ENCODE results near the gene ELAVL2. TPM values are rescaled to one million over a fixed set of nuclear protein-coding genes. Genes with fewer than 3 reads are reported as not detected.

The ELAVL2 gene
- total RNA-seq, 1 experiment from 2014 or later = 35.9 TPM

DNA sequence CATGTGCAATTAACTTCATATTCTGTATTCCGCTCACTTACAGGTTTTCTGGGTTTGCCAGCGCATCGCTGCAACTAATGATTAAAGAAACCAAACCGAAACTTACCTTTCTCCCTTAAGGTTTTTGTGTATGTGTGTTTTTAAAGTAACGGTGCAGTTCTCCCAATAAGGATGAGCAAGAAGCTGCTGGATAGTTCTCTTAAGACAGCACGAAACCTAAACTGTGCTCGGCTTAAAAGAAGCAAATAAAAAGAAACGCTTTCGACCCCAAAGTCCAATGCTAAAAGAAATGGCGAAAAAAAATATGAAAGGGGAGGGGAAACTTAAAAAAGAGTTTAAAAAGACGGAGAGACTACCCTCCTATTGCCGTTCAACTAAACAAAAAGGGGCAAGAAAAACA is 340 bp downstream of the ELAVL2 start (continued):
- TF ChIP-seq ATF1 (CRISPR knock-in tag; IDR thresholded peaks at IDR 0.05) (no peak), MXD4 (CRISPR knock-in tag; IDR thresholded peaks at IDR 0.05; ENCODE audit: borderline replicate concordance) (no peak), KAT7 (CRISPR knock-in tag; IDR thresholded peaks at IDR 0.05; ENCODE audit: borderline replicate concordance) (no peak), CREB1 (CRISPR knock-in tag; IDR thresholded peaks at IDR 0.05) (no peak), NR1H2 (CRISPR knock-in tag; IDR thresholded peaks at IDR 0.05) (no peak), MYBL2 (CRISPR knock-in tag; IDR thresholded peaks at IDR 0.05) (no peak)
- TF ChIP-seq, protein P1, sequence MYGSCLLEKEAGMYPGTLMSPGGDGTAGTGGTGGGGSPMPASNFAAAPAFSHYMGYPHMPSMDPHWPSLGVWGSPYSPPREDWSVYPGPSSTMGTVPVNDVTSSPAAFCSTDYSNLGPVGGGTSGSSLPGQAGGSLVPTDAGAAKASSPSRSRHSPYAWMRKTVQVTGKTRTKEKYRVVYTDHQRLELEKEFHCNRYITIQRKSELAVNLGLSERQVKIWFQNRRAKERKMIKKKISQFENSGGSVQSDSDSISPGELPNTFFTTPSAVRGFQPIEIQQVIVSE (CRISPR knock-in tag; IDR thresholded peaks at IDR 0.05; ENCODE audit: borderline replicate concordance) = no peak
- TF ChIP-seq, protein P2, sequence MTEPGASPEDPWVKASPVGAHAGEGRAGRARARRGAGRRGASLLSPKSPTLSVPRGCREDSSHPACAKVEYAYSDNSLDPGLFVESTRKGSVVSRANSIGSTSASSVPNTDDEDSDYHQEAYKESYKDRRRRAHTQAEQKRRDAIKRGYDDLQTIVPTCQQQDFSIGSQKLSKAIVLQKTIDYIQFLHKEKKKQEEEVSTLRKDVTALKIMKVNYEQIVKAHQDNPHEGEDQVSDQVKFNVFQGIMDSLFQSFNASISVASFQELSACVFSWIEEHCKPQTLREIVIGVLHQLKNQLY (CRISPR knock-in tag; IDR thresholded peaks at IDR 0.05) = no peak
- TF ChIP-seq, protein P3, sequence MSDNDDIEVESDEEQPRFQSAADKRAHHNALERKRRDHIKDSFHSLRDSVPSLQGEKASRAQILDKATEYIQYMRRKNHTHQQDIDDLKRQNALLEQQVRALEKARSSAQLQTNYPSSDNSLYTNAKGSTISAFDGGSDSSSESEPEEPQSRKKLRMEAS (CRISPR knock-in tag; IDR thresholded peaks at IDR 0.05) = no peak
- TF ChIP-seq, protein P4, sequence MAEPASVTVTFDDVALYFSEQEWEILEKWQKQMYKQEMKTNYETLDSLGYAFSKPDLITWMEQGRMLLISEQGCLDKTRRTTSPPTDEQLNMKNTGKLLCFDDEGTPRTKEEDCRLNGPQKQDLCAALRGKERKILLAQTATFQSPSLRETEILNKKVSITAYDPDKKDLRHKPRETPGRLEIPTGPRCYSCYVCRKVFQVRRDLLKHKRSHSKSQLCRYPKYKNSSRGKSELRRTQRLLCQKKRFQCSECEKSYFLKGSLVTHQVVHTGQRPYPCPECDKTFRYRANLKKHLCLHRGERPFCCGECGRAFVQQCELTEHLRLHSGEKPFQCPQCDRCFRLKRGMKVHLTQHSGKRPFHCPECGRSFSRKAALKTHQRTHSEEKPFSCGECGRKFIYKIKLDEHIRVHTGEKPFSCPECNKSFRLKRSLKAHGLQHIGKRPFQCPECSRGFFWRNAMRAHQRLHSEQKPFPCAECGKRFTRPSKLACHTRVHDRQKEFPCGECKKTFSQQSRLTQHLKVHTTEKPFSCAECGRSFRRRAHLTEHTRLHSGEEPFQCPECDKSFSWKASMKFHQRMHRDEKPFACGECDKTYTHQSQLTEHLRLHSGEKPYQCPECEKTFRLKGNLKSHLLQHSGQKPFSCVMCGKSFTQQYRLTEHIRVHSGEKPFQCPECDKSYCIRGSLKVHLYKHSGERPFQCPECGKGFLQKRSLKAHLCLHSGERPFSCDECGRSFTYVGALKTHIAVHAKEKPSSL (CRISPR knock-in tag; conservative IDR thresholded peaks at IDR 0.05) = no peak
- TF ChIP-seq, protein P5, sequence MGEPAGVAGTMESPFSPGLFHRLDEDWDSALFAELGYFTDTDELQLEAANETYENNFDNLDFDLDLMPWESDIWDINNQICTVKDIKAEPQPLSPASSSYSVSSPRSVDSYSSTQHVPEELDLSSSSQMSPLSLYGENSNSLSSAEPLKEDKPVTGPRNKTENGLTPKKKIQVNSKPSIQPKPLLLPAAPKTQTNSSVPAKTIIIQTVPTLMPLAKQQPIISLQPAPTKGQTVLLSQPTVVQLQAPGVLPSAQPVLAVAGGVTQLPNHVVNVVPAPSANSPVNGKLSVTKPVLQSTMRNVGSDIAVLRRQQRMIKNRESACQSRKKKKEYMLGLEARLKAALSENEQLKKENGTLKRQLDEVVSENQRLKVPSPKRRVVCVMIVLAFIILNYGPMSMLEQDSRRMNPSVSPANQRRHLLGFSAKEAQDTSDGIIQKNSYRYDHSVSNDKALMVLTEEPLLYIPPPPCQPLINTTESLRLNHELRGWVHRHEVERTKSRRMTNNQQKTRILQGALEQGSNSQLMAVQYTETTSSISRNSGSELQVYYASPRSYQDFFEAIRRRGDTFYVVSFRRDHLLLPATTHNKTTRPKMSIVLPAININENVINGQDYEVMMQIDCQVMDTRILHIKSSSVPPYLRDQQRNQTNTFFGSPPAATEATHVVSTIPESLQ (CRISPR knock-in tag; IDR thresholded peaks at IDR 0.05) = no peak

DNA sequence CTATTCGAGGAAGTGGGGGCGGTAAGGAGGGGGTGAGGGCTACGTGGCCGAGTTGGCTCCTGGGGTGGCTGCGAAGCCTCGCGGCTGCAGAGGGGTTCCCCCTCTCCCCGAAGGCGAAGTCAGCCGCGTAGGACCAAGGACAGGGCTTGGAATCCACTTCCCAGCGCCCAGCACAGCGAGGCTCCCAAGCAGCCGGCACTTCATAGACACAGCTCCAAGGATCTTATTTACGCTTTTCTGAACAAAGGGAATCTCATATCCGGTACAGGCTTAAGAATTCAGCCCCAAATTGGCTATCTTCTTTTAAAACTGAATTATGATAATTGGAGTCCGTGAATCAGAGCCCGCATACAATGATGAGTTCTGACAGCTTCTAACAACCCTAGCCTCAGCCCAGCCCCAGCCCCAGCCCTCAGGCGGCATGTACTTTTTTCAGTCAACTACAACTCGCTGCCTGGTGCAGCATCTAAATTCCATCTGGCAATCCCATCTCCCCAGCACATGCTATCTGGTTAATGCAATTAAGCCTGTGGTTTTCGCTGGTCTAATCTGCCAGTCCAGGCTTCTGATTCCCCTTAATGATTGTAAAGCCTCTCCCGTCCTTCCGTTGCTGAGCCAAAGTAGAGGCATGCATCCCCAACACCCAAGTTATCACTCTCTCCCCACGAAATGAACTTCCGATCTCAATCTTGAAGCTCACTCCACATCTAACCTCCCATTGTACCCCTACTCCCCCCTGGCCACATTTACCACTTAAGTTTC is 1.0 kb downstream of the ELAVL2 start:
- CTCF ChIA-PET = interaction anchor here (1.2 kb wide), 1 partner anchor 159 kb away, joined by 4 read pairs; no protein-coding TSS in a partner anchor
- H3K4me1 Mint-ChIP-seq = peaks cover 14% of the 10 kb centered on the region
- no peaks in the 10 kb centered on the region for H3K9me3 Mint-ChIP-seq
- H3K27ac Mint-ChIP-seq = no peak overlapping the region
- H3K27me3 Mint-ChIP-seq (ENCODE audit: low read depth) = peaks cover 14% of the 10 kb centered on the region
- DNase-seq (ENCODE audit: low spot score) (peak; percentile 70), ATAC-seq (peak; percentile 33)
- POLR2A ChIA-PET = no interaction called here
- no peak overlapping the region for H3K4me3 Mint-ChIP-seq
- no peaks in the 10 kb centered on the region for H3K36me3 Mint-ChIP-seq
- TF ChIP-seq, protein P3 (CRISPR knock-in tag; IDR thresholded peaks at IDR 0.05) = peak; percentile 22; the same call in 1 of the 2 replicates
- TF ChIP-seq NFE2L1 (CRISPR knock-in tag; IDR thresholded peaks at IDR 0.05) (0 out of 2 replicates have a peak, but pooled peaks have one; percentile 21), CREB1 (CRISPR knock-in tag; IDR thresholded peaks at IDR 0.05) (no peak), KAT7 (CRISPR knock-in tag; IDR thresholded peaks at IDR 0.05; ENCODE audit: borderline replicate concordance) (no peak), TCF7 (CRISPR knock-in tag; IDR thresholded peaks at IDR 0.05; ENCODE audit: low read depth) (no peak), PRRX2 (CRISPR knock-in tag; IDR thresholded peaks at IDR 0.05) (no peak), SP1 (CRISPR knock-in tag; conservative IDR thresholded peaks at IDR 0.05) (no peak), GTF2I (CRISPR knock-in tag; conservative IDR thresholded peaks at IDR 0.05) (no peak), NFATC4 (CRISPR knock-in tag; IDR thresholded peaks at IDR 0.05) (no peak), FOXJ3 (CRISPR knock-in tag; IDR thresholded peaks at IDR 0.05; ENCODE audit: borderline replicate concordance) (no peak), ZNF396 (CRISPR knock-in tag; IDR thresholded peaks at IDR 0.05; ENCODE audit: borderline replicate concordance) (no peak), ZNF121 (CRISPR knock-in tag; IDR thresholded peaks at IDR 0.05) (0 out of 2 replicates have a peak, but pooled peaks have one; percentile 21)
- TF ChIP-seq, protein P6, sequence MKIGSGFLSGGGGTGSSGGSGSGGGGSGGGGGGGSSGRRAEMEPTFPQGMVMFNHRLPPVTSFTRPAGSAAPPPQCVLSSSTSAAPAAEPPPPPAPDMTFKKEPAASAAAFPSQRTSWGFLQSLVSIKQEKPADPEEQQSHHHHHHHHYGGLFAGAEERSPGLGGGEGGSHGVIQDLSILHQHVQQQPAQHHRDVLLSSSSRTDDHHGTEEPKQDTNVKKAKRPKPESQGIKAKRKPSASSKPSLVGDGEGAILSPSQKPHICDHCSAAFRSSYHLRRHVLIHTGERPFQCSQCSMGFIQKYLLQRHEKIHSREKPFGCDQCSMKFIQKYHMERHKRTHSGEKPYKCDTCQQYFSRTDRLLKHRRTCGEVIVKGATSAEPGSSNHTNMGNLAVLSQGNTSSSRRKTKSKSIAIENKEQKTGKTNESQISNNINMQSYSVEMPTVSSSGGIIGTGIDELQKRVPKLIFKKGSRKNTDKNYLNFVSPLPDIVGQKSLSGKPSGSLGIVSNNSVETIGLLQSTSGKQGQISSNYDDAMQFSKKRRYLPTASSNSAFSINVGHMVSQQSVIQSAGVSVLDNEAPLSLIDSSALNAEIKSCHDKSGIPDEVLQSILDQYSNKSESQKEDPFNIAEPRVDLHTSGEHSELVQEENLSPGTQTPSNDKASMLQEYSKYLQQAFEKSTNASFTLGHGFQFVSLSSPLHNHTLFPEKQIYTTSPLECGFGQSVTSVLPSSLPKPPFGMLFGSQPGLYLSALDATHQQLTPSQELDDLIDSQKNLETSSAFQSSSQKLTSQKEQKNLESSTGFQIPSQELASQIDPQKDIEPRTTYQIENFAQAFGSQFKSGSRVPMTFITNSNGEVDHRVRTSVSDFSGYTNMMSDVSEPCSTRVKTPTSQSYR (CRISPR knock-in tag; IDR thresholded peaks at IDR 0.05) = no peak
- TF ChIP-seq, protein P7, sequence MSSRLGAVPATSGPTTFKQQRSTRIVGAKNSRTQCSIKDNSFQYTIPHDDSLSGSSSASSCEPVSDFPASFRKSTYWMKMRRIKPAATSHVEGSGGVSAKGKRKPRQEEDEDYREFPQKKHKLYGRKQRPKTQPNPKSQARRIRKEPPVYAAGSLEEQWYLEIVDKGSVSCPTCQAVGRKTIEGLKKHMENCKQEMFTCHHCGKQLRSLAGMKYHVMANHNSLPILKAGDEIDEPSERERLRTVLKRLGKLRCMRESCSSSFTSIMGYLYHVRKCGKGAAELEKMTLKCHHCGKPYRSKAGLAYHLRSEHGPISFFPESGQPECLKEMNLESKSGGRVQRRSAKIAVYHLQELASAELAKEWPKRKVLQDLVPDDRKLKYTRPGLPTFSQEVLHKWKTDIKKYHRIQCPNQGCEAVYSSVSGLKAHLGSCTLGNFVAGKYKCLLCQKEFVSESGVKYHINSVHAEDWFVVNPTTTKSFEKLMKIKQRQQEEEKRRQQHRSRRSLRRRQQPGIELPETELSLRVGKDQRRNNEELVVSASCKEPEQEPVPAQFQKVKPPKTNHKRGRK (CRISPR knock-in tag; IDR thresholded peaks at IDR 0.05; ENCODE audit: borderline replicate concordance) = no peak
- TF ChIP-seq, protein P8, sequence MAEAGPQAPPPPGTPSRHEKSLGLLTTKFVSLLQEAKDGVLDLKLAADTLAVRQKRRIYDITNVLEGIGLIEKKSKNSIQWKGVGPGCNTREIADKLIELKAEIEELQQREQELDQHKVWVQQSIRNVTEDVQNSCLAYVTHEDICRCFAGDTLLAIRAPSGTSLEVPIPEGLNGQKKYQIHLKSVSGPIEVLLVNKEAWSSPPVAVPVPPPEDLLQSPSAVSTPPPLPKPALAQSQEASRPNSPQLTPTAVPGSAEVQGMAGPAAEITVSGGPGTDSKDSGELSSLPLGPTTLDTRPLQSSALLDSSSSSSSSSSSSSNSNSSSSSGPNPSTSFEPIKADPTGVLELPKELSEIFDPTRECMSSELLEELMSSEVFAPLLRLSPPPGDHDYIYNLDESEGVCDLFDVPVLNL (CRISPR knock-in tag; IDR thresholded peaks at IDR 0.05; ENCODE audit: borderline replicate concordance, low read depth) = no peak
